Endothelial cell of umbilical vein (primary cell): ENCODE results near the gene RABL6. TPM values are rescaled to one million over a fixed set of nuclear protein-coding genes. Genes with fewer than 3 reads are reported as not detected.

Experiments
- BruUV-seq: library from RNA; stranded (reverse); fragments of 400-500 nt; replicated peaks from 2 replicates; lab custom pipeline; 2021; lab: Mats Ljungman, UMichigan
- CTCF ChIA-PET: fragments of 300-600, 350-600 bp; sonication (Branson Sonifier 250); formaldehyde crosslinking; loops from one replicate; lab custom pipeline; 2021; ENCODE audit warnings: antibody characterized with exemption, inconsistent platforms; lab: Charles Lee
- POLR2A ChIA-PET: fragments of 300-600, 350-600 bp; sonication (Branson Sonifier 250); formaldehyde crosslinking; loops from one replicate; lab custom pipeline; 2021; ENCODE audit warnings: antibody characterized with exemption, inconsistent platforms; lab: Charles Lee
- DNase-seq: peaks from one replicate; pipeline ENCODE4 v3.0.0-alpha.2; 2011; ENCODE audit warnings: low read depth, low spot score
- FAIRE-seq: peaks from 2 replicates; lab custom pipeline; 2011; peaks lifted over from hg19 to GRCh38; lab: Jason Lieb, UNC
- H2AFZ ChIP-seq: 2 replicates; pipeline ENCODE4 v1.6.0; 2012; ENCODE audit warnings: low read depth, low read length, control low read depth, inconsistent platforms
- H3K27ac ChIP-seq: 2 replicates; pipeline ENCODE4 v1.5.1; 2011; ENCODE audit warnings: low read depth, mild to moderate bottlenecking, control low read depth, low read length, moderate library complexity; ENCODE audit not compliant: insufficient read depth
- H3K27me3 ChIP-seq, 2 experiments: 2 replicates each; pipeline versions ENCODE4 v1.6.0 to v1.6.1; 2011; ENCODE audit warnings: low read length in 2 of 2, mixed read lengths in 1 of 2; ENCODE audit not compliant: control insufficient read depth in 2 of 2, insufficient read depth in 2 of 2
- H3K36me3 ChIP-seq, 2 experiments: 2 replicates in 1 of 2; 3 replicates in 1 of 2; pipeline ENCODE4 v1.5.1; 2011; ENCODE audit warnings: low read length in 2 of 2, mild to moderate bottlenecking in 1 of 2, moderate library complexity in 1 of 2; ENCODE audit not compliant: control insufficient read depth in 2 of 2, insufficient read depth in 2 of 2; ENCODE audit errors: extremely low read depth in 1 of 2
- H3K4me1 ChIP-seq: 3 replicates; pipeline ENCODE4 v1.5.1; 2011; ENCODE audit warnings: mild to moderate bottlenecking, low read length; ENCODE audit not compliant: control insufficient read depth, insufficient read depth; ENCODE audit errors: extremely low read depth
- H3K4me2 ChIP-seq: 2 replicates; pipeline ENCODE4 v1.6.1; 2011; ENCODE audit warnings: low read length, control low read depth, mixed read lengths; ENCODE audit not compliant: insufficient read depth
- H3K4me3 ChIP-seq, 3 experiments: fragments of 200-600 bp in 1 of 3; sonication (generic), shearing (Covaris generic) in 1 of 3; replicated peaks in 1 of 3; 2 replicates each; pipeline ENCODE4 v1.5.1; 2011 to 2016; ENCODE audit warnings: control low read depth in 3 of 3, low read length in 3 of 3, mild to moderate bottlenecking in 2 of 3, inconsistent platforms in 1 of 3, low read depth in 1 of 3, moderate library complexity in 1 of 3; ENCODE audit not compliant: insufficient read depth in 1 of 3
- H3K79me2 ChIP-seq: 2 replicates; pipeline ENCODE4 v1.6.0; 2012; ENCODE audit warnings: low read length, inconsistent platforms; ENCODE audit not compliant: control insufficient read depth, insufficient read depth
- H3K9ac ChIP-seq: replicated peaks from 2 replicates; pipeline ENCODE3; 2011; ENCODE audit warnings: low read length, control low read depth; ENCODE audit not compliant: insufficient read depth; ENCODE audit errors: extremely low read depth
- H3K9me1 ChIP-seq: replicated peaks from 3 replicates; pipeline ENCODE4 v1.6.0; 2011; ENCODE audit warnings: mild to moderate bottlenecking, low read length; ENCODE audit not compliant: control insufficient read depth, insufficient read depth; ENCODE audit errors: extremely low read depth
- H3K9me3 ChIP-seq: replicated peaks from 2 replicates; pipeline ENCODE4 v1.5.1; 2012; ENCODE audit warnings: low read length, inconsistent platforms; ENCODE audit not compliant: control insufficient read depth, insufficient read depth
- H4K20me1 ChIP-seq: replicated peaks from 2 replicates; pipeline ENCODE3; 2011; ENCODE audit warnings: mild to moderate bottlenecking, low read length; ENCODE audit not compliant: control insufficient read depth, insufficient read depth; ENCODE audit errors: extremely low read depth
- EZH2 ChIP-seq: IDR thresholded peaks from 2 replicates; pipeline ENCODE4 v1.6.1; 2012; ENCODE audit warnings: borderline replicate concordance, low read depth, mild to moderate bottlenecking, moderate library complexity, low read length, inconsistent platforms; ENCODE audit not compliant: severe bottlenecking
- FOS ChIP-seq: IDR thresholded peaks from 2 replicates; pipeline ENCODE4 v1.6.1; 2011; ENCODE audit warnings: mild to moderate bottlenecking, low read length, moderate library complexity, borderline replicate concordance; ENCODE audit not compliant: insufficient read depth
- GATA2 ChIP-seq: IDR thresholded peaks from 2 replicates; pipeline ENCODE4 v1.7.0; 2011; ENCODE audit warnings: low read depth, mild to moderate bottlenecking, moderate library complexity, mixed read lengths, low read length; ENCODE audit not compliant: insufficient read length, insufficient read depth
- JUN ChIP-seq: IDR thresholded peaks from 2 replicates; pipeline ENCODE4 v1.6.1; 2011; ENCODE audit warnings: borderline replicate concordance, low read depth; ENCODE audit not compliant: insufficient read length, insufficient read depth
- MAX ChIP-seq: IDR thresholded peaks from 2 replicates; pipeline ENCODE4 v1.6.1; 2011; ENCODE audit not compliant: insufficient read depth, insufficient read length
- MYC ChIP-seq: IDR thresholded peaks from one replicate; pipeline ENCODE4 v1.6.1; 2011; ENCODE audit warnings: mild to moderate bottlenecking, low read depth, low read length
- POLR2A ChIP-seq: IDR thresholded peaks from 2 replicates; pipeline ENCODE4 v1.6.1; 2012; ENCODE audit warnings: low read depth, mild to moderate bottlenecking, control low read depth, low read length
- POLR2AphosphoS5 ChIP-seq: IDR thresholded peaks from 2 replicates; pipeline ENCODE4 v1.6.1; 2012; ENCODE audit warnings: low read depth, mild to moderate bottlenecking, control low read depth, low read length, moderate library complexity; ENCODE audit not compliant: insufficient read depth
- dilution Hi-C: fragments of 300-500 bp; cut with MboI; formaldehyde crosslinking; loops from one replicate; pipeline ENCODE4 v1.15.0; 2019; ENCODE audit warnings: low sequenced_read_pairs; ENCODE audit not compliant: extremely low pct_ligation_motif_present
- intact Hi-C: fragments of 100-400 bp; cut with micrococcal nuclease; formaldehyde crosslinking; loops from one replicate; pipeline ENCODE4 v1.10.0; 2022
- polyA plus RNA-seq, 4 experiments: library from polyadenylated mRNA; depleted of rRNA in 3 of 4; stranded (reverse) in 3 of 4; unstranded in 1 of 4; fragments of >200 nt; gene quantifications; 2 replicates each; pipeline versions ENCODE4 v1.2.1 to v1.2.3, GENCODE V29; 2011 to 2012; ENCODE audit warnings: missing spikeins in 1 of 4
- total RNA-seq: library from RNA; stranded (reverse); gene quantifications from 2 replicates; pipeline ENCODE4 v1.2.3, GENCODE V29; 2021
- TF ChIP-seq, protein P1 (sequence below), 2 donors: IDR thresholded peaks; 1 replicate in 1 of 2; 2 replicates in 1 of 2; pipeline ENCODE4 v1.5.1; 2011; ENCODE audit warnings: low read length in 2 of 2, mild to moderate bottlenecking in 2 of 2, moderate library complexity in 2 of 2, control low read depth in 1 of 2, inconsistent platforms in 1 of 2, low read depth in 1 of 2; ENCODE audit not compliant: insufficient read depth in 1 of 2; ENCODE audit errors: extremely low read depth in 1 of 2

RABL6 gene
- total and polyA plus RNA-seq, 2 donors (not counting 3 experiments of a cell fraction or from before 2014, with no cell fraction given): 60.8 to 112 TPM

GRCh38 chr9:136888454-136888853, 80.7 kb downstream of the RABL6 start:
- dilution Hi-C loops (no loop called here), intact Hi-C loops (loop anchor here (5.0 kb wide), 2 partner anchors 54 to 96 kb away; partner anchors contain the start of genes FBXW5 and TMEM141)
- FAIRE-seq: no peak
- TF ChIP-seq MAX (no peak), POLR2AphosphoS5 (no peak), EZH2 (no peak), MYC (no peak), POLR2A (no peak), JUN (no peak), GATA2 (no peak), FOS (no peak)
- TF ChIP-seq, protein P1, sequence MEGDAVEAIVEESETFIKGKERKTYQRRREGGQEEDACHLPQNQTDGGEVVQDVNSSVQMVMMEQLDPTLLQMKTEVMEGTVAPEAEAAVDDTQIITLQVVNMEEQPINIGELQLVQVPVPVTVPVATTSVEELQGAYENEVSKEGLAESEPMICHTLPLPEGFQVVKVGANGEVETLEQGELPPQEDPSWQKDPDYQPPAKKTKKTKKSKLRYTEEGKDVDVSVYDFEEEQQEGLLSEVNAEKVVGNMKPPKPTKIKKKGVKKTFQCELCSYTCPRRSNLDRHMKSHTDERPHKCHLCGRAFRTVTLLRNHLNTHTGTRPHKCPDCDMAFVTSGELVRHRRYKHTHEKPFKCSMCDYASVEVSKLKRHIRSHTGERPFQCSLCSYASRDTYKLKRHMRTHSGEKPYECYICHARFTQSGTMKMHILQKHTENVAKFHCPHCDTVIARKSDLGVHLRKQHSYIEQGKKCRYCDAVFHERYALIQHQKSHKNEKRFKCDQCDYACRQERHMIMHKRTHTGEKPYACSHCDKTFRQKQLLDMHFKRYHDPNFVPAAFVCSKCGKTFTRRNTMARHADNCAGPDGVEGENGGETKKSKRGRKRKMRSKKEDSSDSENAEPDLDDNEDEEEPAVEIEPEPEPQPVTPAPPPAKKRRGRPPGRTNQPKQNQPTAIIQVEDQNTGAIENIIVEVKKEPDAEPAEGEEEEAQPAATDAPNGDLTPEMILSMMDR (IDR thresholded peaks at IDR 0.05; ENCODE audit: extremely low read depth in 1 of 2, insufficient read depth in 1 of 2, low read depth in 1 of 2, low read length in 2 of 2): no peak
- Histone ChIP-seq H3K9me3 (no peaks in the 10 kb centered on the region), H3K4me3 (no peak overlapping the region), H2AFZ (no peak overlapping the region), H4K20me1 (no peaks in the 10 kb centered on the region), H3K79me2 (peaks cover 60% of the 10 kb centered on the region), H3K9me1 (no peaks in the 10 kb centered on the region), H3K9ac (no peak overlapping the region), H3K27ac (no peak overlapping the region), H3K27me3 (no peaks in the 10 kb centered on the region), H3K4me1 (peaks cover 9% of the 10 kb centered on the region), H3K36me3 (no peaks in the 10 kb centered on the region), H3K4me2 (no peak overlapping the region)
- DNase-seq: no peak
- ChIA-PET POLR2A (interaction anchor here (0.7 kb wide), 1 partner anchor 32 kb away, joined by 7 read pairs; no protein-coding TSS in a partner anchor), CTCF (no interaction called here)
- TSS peak; percentile 39 for BruUV-seq
